ENCODE measurements around the gene CTCFL.
A peak's percentile ranks its signal among the peaks of the same experiment; 100 is the strongest.

The CTCFL gene

GRCh38 chr20:57465486-57465885 lies 59.5 kb downstream of the CTCFL start:
- Histone ChIP-seq H3K27ac (no peak overlapping the region), H3K4me3 (no peak overlapping the region)
- TF ChIP-seq CTCF (IDR thresholded peaks at IDR 0.05), result no peak
- DNase-seq (ENCODE audit: low spot score), result no peak

GRCh38 chr20:57464642-57465211 lies 60.2 kb downstream of the CTCFL start:
- no peak for DNase-seq (ENCODE audit: low spot score)
- H3K27ac ChIP-seq, result no peak overlapping the region
- no peak overlapping the region for H3K4me3 ChIP-seq
- TF ChIP-seq CTCF (IDR thresholded peaks at IDR 0.05), result no peak

- Histone ChIP-seq H3K27ac (no peak overlapping the region), H3K4me3 (no peak overlapping the region)
- TF ChIP-seq CTCF (IDR thresholded peaks at IDR 0.05), result no peak
- no peak for DNase-seq (ENCODE audit: low spot score)
Measured at GRCh38 chr20:57462781-57463180, 62.2 kb downstream of the CTCFL start.

DNA sequence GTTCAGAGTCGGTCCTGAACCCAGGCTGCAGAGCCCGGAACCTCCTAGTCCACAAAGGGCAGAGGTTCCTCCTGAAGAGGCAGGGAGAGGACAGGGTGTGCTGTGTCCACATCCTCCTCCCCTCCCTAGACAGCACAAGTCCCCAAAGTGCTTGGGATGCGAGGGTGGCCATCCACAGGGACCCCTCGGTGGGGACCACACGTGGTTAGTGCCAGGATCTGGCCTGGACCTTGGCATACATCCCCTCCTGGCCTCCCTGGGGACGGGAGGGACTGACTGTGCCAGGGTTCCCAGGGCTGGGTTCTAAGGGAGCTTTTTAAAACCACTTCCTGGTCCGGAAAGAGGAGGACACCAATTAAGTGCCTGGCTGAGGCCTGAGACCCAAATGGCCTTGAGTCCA lies 63.2 kb downstream of the CTCFL start:
- Histone ChIP-seq H3K4me3 (no peak overlapping the region), H3K27ac (no peak overlapping the region)
- DNase-seq (ENCODE audit: low spot score), result no peak
- no peak for TF ChIP-seq CTCF (IDR thresholded peaks at IDR 0.05)

GRCh38 chr20:57460781-57461465 lies 64.0 kb downstream of the CTCFL start:
- no peak for TF ChIP-seq CTCF (IDR thresholded peaks at IDR 0.05)
- no peak overlapping the region for H3K4me3 ChIP-seq
- no peak overlapping the region for H3K27ac ChIP-seq
- DNase-seq (ENCODE audit: low spot score), result no peak

- Histone ChIP-seq H3K4me3 (no peak overlapping the region), H3K27ac (no peak overlapping the region)
- no peak for TF ChIP-seq CTCF (IDR thresholded peaks at IDR 0.05)
- no peak for DNase-seq (ENCODE audit: low spot score)
Measured at GRCh38 chr20:57459897-57460296, 65.0 kb downstream of the CTCFL start.

- no peak for DNase-seq (ENCODE audit: low spot score)
- TF ChIP-seq CTCF (IDR thresholded peaks at IDR 0.05), result no peak
- H3K27ac ChIP-seq, result peak overlapping the region; percentile 31 to 54
- H3K4me3 ChIP-seq, result no peak overlapping the region
Measured at GRCh38 chr20:57459278-57459677, 65.7 kb downstream of the CTCFL start.
